Measurements from ENCODE around the gene HDGFL2. TPM values are rescaled to one million over a fixed set of nuclear protein-coding genes. Genes with fewer than 3 reads are reported as not detected.
A peak's percentile ranks its signal among the peaks of the same experiment; 100 is the strongest.
"Not testable (repeated sequence)": the region's sequence is repeated elsewhere in the genome, so short reads cannot be mapped to it uniquely, and the experiment has no call there.

Gene HDGFL2
- total RNA-seq, 1 donor from 2014 or later: 68.8 TPM

DNA sequence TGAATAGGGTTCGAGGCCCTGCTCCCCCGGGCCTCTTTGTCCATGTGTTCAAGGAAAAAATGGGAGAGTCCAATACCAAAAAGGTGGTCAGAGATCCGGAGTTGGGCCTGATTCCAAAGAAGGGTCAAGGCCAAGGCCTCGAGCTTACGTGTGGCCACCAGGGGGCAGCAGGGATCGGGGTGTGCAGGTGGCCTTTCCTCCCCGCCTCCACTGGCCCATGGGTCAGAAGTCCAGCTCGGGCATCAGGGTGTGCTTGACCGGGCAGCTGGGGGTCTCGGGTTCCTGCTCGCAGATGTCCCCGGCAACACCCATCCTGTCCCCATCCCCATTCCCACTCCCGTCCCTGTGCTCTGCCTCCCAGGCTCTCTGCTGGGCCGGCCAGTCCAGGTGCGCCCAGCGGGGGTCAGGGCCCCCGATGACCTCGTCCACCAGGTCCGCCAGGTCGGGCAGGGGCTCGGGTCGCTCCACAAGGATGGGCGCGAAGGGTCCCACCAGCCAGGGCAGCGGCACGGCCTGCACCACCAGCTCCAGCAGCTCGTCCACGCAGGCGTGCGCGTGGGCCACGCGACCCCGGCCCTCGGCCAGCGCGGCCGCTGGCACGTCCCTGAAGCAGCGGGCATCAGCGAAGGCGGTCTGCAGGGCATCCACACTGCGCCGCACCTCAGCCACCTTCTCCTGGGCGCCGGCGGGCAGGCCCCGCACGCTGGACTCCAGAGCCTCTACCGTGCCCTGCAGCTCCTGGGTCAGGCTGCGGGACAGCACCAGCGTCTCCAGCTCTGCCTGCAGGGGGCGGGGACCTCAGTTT, 51.4 kb downstream of the HDGFL2 start:
- no peak overlapping the region for H3K27ac Mint-ChIP-seq (ENCODE audit: unreplicated experiment)
- TF ChIP-seq, protein P1, sequence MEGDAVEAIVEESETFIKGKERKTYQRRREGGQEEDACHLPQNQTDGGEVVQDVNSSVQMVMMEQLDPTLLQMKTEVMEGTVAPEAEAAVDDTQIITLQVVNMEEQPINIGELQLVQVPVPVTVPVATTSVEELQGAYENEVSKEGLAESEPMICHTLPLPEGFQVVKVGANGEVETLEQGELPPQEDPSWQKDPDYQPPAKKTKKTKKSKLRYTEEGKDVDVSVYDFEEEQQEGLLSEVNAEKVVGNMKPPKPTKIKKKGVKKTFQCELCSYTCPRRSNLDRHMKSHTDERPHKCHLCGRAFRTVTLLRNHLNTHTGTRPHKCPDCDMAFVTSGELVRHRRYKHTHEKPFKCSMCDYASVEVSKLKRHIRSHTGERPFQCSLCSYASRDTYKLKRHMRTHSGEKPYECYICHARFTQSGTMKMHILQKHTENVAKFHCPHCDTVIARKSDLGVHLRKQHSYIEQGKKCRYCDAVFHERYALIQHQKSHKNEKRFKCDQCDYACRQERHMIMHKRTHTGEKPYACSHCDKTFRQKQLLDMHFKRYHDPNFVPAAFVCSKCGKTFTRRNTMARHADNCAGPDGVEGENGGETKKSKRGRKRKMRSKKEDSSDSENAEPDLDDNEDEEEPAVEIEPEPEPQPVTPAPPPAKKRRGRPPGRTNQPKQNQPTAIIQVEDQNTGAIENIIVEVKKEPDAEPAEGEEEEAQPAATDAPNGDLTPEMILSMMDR (IDR thresholded peaks at IDR 0.05): peak; percentile 64
- H3K27me3 Mint-ChIP-seq (ENCODE audit: unreplicated experiment): no peaks in the 10 kb centered on the region
- DNase-seq (ENCODE audit: extremely low spot score, unreplicated experiment): no peak
- H3K9me3 Mint-ChIP-seq (ENCODE audit: unreplicated experiment): no peaks in the 10 kb centered on the region
- no peak overlapping the region for H3K4me3 Mint-ChIP-seq (ENCODE audit: unreplicated experiment)
- peaks cover 5% of the 10 kb centered on the region for H3K4me1 Mint-ChIP-seq (ENCODE audit: unreplicated experiment)
- H3K36me3 Mint-ChIP-seq (ENCODE audit: unreplicated experiment): no peaks in the 10 kb centered on the region

DNA sequence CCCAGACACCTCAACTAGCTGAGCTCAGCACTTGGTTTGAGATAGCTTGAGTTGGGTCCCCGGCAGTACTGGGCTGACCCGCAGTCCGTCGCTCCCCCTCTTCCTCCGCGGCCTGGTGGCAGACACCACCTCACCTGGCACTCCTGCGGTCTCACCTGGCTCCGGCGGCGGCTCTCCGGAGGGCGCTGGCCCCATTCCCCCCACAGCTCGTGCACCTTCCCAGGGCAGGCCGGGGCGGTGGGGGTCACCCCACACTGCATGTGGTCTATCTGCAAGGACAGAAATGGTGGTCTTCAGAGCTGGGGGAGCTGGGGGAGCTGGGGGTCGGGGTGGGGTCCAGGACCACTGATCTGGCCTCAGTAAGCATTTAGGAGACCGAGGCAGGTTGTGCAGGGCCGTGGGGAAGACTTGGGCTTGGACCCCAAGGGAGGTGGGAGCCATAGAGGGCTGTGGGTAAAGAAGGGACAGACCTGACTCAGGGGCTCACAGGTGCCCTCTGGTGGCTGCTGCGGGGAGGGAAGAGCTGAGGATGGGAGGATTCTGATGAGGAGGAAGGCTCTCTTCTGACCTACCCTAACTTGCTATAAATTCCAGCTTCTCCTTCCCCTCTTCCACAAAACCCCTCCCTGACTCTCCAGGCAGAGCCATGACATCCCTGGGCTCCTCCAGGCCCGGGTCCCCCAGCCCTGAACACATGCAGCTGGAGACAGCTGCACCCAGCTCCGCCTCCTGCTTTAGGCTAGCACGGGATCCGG, 52.9 kb downstream of the HDGFL2 start:
- no peak for DNase-seq (ENCODE audit: extremely low spot score, unreplicated experiment)
- Mint-ChIP-seq H3K4me1 (ENCODE audit: unreplicated experiment) (peaks cover 5% of the 10 kb centered on the region), H3K27ac (ENCODE audit: unreplicated experiment) (no peak overlapping the region), H3K36me3 (ENCODE audit: unreplicated experiment) (no peaks in the 10 kb centered on the region), H3K4me3 (ENCODE audit: unreplicated experiment) (no peak overlapping the region), H3K27me3 (ENCODE audit: unreplicated experiment) (no peaks in the 10 kb centered on the region), H3K9me3 (ENCODE audit: unreplicated experiment) (no peaks in the 10 kb centered on the region)
- TF ChIP-seq, protein P1 (IDR thresholded peaks at IDR 0.05): peak; percentile 75

DNA sequence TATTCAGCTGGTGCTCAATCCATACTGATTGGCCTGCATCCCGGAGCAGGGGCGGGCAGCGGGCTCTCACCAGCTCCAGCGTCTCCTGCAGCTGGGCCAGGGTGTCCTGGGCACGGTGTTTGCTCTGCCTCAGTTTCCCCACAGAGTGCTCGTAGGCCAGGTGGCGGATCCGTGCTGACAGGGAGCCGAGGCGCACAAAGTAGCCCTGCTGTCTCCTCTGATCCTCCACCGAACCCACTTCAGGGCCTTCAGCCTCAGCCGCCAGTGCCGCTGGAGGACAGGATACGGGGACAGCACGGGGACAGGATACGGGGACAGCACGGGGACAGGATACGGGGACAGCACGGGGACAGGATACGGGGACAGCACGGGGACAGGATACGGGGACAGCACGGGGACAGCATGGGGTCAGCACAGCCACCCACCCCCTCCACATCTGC, 53.5 kb downstream of the HDGFL2 start:
- peaks cover 5% of the 10 kb centered on the region for H3K4me1 Mint-ChIP-seq (ENCODE audit: unreplicated experiment)
- no peak overlapping the region for H3K4me3 Mint-ChIP-seq (ENCODE audit: unreplicated experiment)
- H3K27me3 Mint-ChIP-seq (ENCODE audit: unreplicated experiment): no peaks in the 10 kb centered on the region
- H3K9me3 Mint-ChIP-seq (ENCODE audit: unreplicated experiment): no peaks in the 10 kb centered on the region
- TF ChIP-seq, protein P1 (IDR thresholded peaks at IDR 0.05): no peak
- H3K36me3 Mint-ChIP-seq (ENCODE audit: unreplicated experiment): no peaks in the 10 kb centered on the region
- H3K27ac Mint-ChIP-seq (ENCODE audit: unreplicated experiment): no peak overlapping the region
- DNase-seq (ENCODE audit: extremely low spot score, unreplicated experiment): no peak

DNA sequence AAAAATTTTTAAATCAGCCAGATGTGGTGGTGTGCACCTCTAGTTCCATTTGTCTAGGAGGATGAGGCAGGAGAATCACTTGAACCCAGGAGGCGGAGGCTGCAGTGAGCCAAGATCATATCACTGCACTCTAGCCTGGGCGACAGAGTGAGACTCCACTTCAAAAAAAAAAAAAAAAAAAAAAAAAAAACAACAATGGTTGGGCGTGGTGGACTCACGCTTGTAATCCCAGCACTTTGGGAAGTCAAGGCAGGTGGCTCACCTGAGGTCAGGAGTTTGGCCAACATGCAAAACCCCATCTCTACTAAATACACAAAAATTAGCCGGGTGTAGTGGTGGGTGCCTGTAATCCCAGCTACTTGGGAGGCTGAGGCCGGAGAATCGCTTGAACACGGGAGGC, 55.3 kb downstream of the HDGFL2 start:
- H3K9me3 Mint-ChIP-seq (ENCODE audit: unreplicated experiment); H3K27ac Mint-ChIP-seq (ENCODE audit: unreplicated experiment); H3K4me1 Mint-ChIP-seq (ENCODE audit: unreplicated experiment); H3K27me3 Mint-ChIP-seq (ENCODE audit: unreplicated experiment); DNase-seq (ENCODE audit: extremely low spot score, unreplicated experiment); H3K36me3 Mint-ChIP-seq (ENCODE audit: unreplicated experiment); H3K4me3 Mint-ChIP-seq (ENCODE audit: unreplicated experiment): not testable (repeated sequence)

DNA sequence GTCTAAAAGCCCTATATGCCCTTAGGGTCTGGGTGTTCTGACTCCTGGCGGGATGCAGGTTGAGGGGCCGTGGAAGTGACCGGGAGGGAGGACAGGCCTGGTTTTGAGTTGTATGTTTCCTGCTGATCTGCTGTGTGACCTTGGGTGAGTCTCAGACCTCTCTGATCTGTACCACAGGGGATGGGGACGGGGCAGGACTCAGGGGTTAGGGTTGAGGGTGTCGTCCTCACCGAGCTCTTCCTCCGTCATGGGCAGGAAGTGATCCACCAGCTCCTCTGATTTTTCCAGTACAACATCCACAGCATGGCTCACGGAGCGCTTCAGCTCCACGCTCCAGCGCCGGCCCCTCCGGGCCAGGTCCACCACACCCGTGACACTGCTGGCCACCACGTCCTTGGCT, 56.7 kb downstream of the HDGFL2 start:
- Mint-ChIP-seq H3K27ac (ENCODE audit: unreplicated experiment) (no peak overlapping the region), H3K4me3 (ENCODE audit: unreplicated experiment) (no peak overlapping the region), H3K9me3 (ENCODE audit: unreplicated experiment) (no peaks in the 10 kb centered on the region), H3K36me3 (ENCODE audit: unreplicated experiment) (no peaks in the 10 kb centered on the region), H3K27me3 (ENCODE audit: unreplicated experiment) (peaks cover 7% of the 10 kb centered on the region), H3K4me1 (ENCODE audit: unreplicated experiment) (no peaks in the 10 kb centered on the region)
- TF ChIP-seq, protein P1 (IDR thresholded peaks at IDR 0.05): no peak
- DNase-seq (ENCODE audit: extremely low spot score, unreplicated experiment): no peak

All from osteocyte (in vitro differentiated cells).